GM12865 (cell line): ENCODE data around the gene ENO4.

Experiments
- DNase-seq: peaks from one replicate; pipeline ENCODE4 v3.0.0; 2010; ENCODE audit warnings: low read depth
- H3K4me3 ChIP-seq: 2 replicates; pipeline ENCODE4 v1.5.1; 2011; ENCODE audit warnings: mild to moderate bottlenecking, low read depth, low read length, control low read depth
- CTCF ChIP-seq: IDR thresholded peaks from 2 replicates; pipeline ENCODE4 v1.5.1; 2011; ENCODE audit warnings: low read length, control low read depth, low read depth, inconsistent platforms; ENCODE audit not compliant: insufficient read depth; ENCODE audit errors: missing control alignments

The ENO4 gene

GRCh38 chr10:116907245-116907987 lies 58.1 kb downstream of the ENO4 start:
- DNase-seq = no peak
- TF ChIP-seq CTCF = no peak
- no peak overlapping the region for H3K4me3 ChIP-seq

GRCh38 chr10:116909307-116909706 lies 60.0 kb downstream of the ENO4 start:
- no peak for TF ChIP-seq CTCF
- no peak for DNase-seq
- no peak overlapping the region for H3K4me3 ChIP-seq

- no peak for DNase-seq
- TF ChIP-seq CTCF = no peak
- no peak overlapping the region for H3K4me3 ChIP-seq
Measured at GRCh38 chr10:116910910-116911309, 61.6 kb downstream of the ENO4 start.

- TF ChIP-seq CTCF = no peak
- no peak overlapping the region for H3K4me3 ChIP-seq
- no peak for DNase-seq
Measured at GRCh38 chr10:116912162-116912561, 62.9 kb downstream of the ENO4 start.

GRCh38 chr10:116913695-116914094 lies 64.4 kb downstream of the ENO4 start:
- DNase-seq = no peak
- no peak overlapping the region for H3K4me3 ChIP-seq
- TF ChIP-seq CTCF = no peak

- DNase-seq = no peak
- no peak for TF ChIP-seq CTCF
- H3K4me3 ChIP-seq = no peak overlapping the region
Measured at GRCh38 chr10:116915340-116915739, 66.0 kb downstream of the ENO4 start.

GRCh38 chr10:116917481-116917880 lies 68.2 kb downstream of the ENO4 start:
- DNase-seq = no peak
- TF ChIP-seq CTCF = no peak
- no peak overlapping the region for H3K4me3 ChIP-seq
